HG03139 (cell line): ENCODE measurements around the gene SENP2.
"Not testable (repeated sequence)": the region's sequence is repeated elsewhere in the genome, so short reads cannot be mapped to it uniquely, and the experiment has no call there.

Experiments
- ATAC-seq: cut with Tn5 transposase; IDR thresholded peaks from one replicate; pipeline ENCODE4 v1.9.1; 2021; ENCODE audit not compliant: unreplicated experiment

Gene SENP2

GRCh38 chr3:185585859-185586685, at the start of gene SENP2:
TSS of gene SENP2 (plus strand) at chr3:185586295. CDS start at chr3:185586414, 119 bp downstream.
- ATAC-seq = peak; percentile 97

DNA sequence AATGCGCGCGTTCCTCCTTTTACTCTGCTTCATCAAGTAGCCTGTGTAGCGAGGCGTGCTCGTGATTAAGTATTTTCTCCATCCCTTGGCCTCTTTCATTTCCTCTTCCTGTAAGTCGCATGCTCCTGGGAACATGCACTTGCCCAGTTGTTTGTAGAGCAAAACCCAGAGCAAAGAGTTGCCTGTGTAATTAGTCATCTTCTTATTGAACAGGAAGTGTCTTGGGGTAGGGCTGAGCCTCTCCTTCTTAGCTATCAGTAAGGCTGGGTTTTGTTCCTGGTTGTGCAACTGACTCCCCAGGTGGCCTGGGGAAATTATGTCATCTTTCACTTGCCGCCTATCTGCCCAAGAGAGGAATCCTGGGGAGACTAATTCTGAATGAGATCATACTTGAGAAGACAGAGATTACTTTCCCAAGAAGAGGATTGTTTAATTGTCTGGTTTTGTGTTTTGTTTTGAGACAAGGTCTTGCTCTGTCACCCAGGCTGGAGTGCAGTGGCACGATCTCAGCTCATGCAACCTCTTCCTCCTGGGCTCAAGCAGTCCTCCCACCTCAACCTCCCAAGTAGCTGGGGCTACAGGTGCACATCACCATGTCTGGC, 48.6 kb upstream of the SENP2 start:
- peak; percentile 98 for ATAC-seq

- ATAC-seq = no peak
Observed at GRCh38 chr3:185539934-185540333, 46.2 kb upstream of the SENP2 start.

DNA sequence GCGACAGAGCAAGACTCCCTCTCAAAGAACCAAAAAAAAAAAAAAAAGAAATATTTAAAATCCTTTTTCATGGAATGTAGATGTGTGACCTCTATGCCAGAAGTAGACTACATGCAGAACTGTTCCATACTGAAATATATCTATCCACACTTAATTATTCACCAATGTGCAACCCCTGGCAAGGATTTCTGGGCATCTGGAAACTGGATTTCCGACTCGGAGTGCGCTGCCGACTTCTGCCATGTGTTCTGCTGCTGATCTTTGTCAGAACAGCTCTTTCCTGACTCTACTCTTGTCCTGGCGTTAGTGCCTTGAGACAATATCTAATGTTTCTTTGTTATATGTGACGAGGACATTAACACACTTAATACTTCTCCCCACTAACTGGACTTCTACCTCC, 45.4 kb upstream of the SENP2 start:
- ATAC-seq = no peak

GRCh38 chr3:185549122-185549521, 37.0 kb upstream of the SENP2 start:
- ATAC-seq = no peak

- no peak for ATAC-seq
Observed at GRCh38 chr3:185549651-185550111, 36.4 kb upstream of the SENP2 start.

GRCh38 chr3:185552358-185552877, 33.7 kb upstream of the SENP2 start, which contains the start of gene LIPH:
TSS of gene LIPH (minus strand) at chr3:185552588. CDS start at chr3:185552471, 117 bp downstream.
- peak; percentile 79 for ATAC-seq

GRCh38 chr3:185555101-185555501, 31.0 kb upstream of the SENP2 start:
- no peak for ATAC-seq

- ATAC-seq = no peak
Observed at GRCh38 chr3:185555860-185556347, 30.2 kb upstream of the SENP2 start.

- ATAC-seq = not testable (repeated sequence)
Observed at GRCh38 chr3:185556640-185557039, 29.5 kb upstream of the SENP2 start.

- no peak for ATAC-seq
Observed at GRCh38 chr3:185558395-185558794, 27.7 kb upstream of the SENP2 start.

GRCh38 chr3:185559706-185560090, 26.4 kb upstream of the SENP2 start:
- ATAC-seq = no peak

DNA sequence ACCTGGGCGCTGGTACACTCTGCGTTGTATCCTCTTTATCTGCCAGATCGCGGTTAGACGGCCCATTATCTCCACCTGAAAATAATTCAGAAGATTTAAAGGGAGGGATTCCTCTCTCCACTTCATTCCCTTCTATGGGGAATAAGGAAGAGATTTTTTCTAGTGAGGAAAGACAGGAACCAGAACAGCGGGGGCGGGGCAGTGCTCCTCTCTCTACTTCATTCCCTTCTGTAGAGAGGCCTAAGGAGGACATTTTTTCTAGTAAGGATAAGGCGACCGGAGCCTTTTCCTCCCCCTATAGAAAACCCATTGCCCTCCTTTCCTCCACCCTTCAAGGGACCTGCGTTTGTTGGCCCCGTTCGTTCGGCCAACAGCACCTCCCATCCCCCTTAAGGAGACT, 25.4 kb upstream of the SENP2 start:
- ATAC-seq = no peak

- no peak for ATAC-seq
Observed at GRCh38 chr3:185561374-185561943, 24.6 kb upstream of the SENP2 start.

- no peak for ATAC-seq
Observed at GRCh38 chr3:185561958-185562357, 24.1 kb upstream of the SENP2 start.

GRCh38 chr3:185572183-185572582, 13.9 kb upstream of the SENP2 start:
- ATAC-seq = no peak

DNA sequence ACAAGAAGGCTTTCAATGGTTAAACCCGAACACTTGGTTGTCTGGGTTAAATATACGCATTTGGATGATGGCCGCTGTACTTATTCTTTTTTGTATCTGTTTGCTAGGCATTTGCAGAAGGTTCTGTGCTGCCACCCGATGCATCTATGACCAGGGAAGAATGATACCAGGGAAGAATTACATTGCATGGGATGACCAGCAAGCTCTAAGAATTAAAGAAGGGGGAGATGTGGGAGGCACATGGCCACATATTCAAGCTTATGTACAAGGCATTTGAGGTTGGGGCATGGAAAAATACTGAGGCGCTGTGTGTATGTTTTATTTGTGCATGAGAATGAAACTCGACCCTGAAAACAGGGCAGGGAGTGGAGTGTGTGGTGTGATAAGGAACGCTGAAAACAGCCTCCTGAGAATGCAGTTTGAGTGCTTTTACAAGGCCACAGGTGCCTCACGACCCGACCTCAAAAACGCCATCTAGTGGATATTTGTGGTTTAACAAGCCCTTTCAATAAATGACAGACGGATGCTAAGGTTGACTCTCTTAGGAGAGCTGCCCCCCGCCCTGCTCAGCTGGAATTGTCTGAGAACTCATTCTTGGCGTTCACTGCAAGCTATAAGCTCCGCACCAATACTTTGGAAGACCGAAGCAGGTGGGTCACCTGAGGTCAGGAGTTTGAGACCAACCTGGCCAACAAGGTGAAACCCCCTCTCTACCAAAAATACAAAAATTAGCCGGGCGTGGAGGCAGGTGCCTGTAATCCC, 10.8 kb upstream of the SENP2 start:
- ATAC-seq = peak; percentile 79

DNA sequence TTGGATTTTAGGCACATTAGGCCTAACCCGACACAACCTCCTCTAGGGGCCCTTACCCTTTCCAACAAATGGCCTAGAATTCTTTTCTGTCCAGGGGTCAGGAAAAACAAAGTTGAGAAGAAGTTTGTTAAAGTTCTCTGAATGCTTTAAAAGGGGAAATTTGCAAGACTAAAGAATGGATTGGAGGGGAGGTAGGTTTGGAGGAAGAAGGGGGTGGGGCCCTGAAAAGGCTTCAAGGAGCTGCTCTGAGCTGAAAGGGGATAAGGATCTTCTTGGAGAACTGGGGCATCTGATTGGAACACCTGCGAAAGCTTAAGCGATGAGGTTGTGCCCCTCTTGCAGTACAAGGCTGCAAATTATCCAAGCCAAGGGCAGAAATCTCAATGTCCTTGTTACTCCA, 3.9 kb upstream of the SENP2 start:
- no peak for ATAC-seq

- no peak for ATAC-seq
Observed at GRCh38 chr3:185582871-185583270, 3.2 kb upstream of the SENP2 start.

GRCh38 chr3:185583925-185584324, 2.2 kb upstream of the SENP2 start:
- ATAC-seq = no peak

DNA sequence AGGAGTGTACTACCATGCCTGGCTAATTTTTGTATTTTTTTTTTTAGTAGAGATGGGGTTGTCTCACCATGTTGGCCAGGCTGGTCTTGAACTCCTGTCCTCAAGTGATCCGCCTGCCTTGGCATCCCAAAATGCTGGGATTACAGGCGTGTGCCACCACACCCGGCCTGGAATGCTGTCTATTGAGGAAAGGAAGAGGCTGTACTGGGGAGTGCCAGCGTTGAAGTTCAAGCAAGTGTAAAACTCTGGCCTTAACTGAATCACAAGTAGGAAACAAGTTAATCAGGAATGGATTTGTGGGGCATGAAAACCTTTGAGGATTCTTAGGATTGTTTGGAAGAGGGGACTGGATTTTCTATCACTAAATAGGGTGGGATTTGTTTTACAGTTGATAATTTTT, 1.4 kb upstream of the SENP2 start:
- no peak for ATAC-seq
